Heart left ventricle (tissue), 16 donors: ENCODE measurements around the gene ATG12. TPM values are rescaled to one million over a fixed set of nuclear protein-coding genes. Genes with fewer than 3 reads are reported as not detected.

ENCODE experiments used
- ATAC-seq, 4 donors: fragments of 200-7000 bp; cut with Tn5 transposase; one replicate each; pipeline ENCODE4 v1.9.1; 2020 to 2022; ENCODE audit warnings: moderate library complexity in 4 of 4, mild to moderate bottlenecking in 3 of 4, moderate number of reproducible peaks in 1 of 4
- DNase-seq, 5 donors: peaks; one replicate each; pipeline ENCODE4 v3.0.0-alpha.2; 2020
- H3K27ac ChIP-seq, 12 donors: fragments of 200-600 bp; sonication (generic) in 4 of 12; one replicate each; pipeline versions ENCODE4 v1.5.0 to v1.8.0; 2016 to 2022; ENCODE audit warnings: mild to moderate bottlenecking in 2 of 12
- H3K27me3 ChIP-seq, 9 donors: fragments of 200-600 bp; sonication (generic) in 2 of 9; one replicate each; pipeline versions ENCODE4 v1.5.1 to v1.8.0; 2016 to 2022; ENCODE audit warnings: mild to moderate bottlenecking in 3 of 9
- H3K36me3 ChIP-seq, 9 donors: fragments of 200-600 bp; sonication (generic) in 2 of 9; one replicate each; pipeline versions ENCODE4 v1.5.0 to v1.8.0; 2018 to 2022; ENCODE audit warnings: mild to moderate bottlenecking in 2 of 9
- H3K4me1 ChIP-seq, 12 donors: fragments of 200-600 bp; sonication (generic) in 4 of 12; one replicate each; pipeline versions ENCODE4 v1.5.0 to v1.8.0; 2016 to 2022; ENCODE audit warnings: mild to moderate bottlenecking in 3 of 12
- H3K4me3 ChIP-seq, 12 donors: fragments of 200-600 bp; sonication (generic) in 4 of 12; one replicate each; pipeline versions ENCODE4 v1.5.0 to v1.8.0; 2017 to 2022; ENCODE audit warnings: mild to moderate bottlenecking in 9 of 12, moderate library complexity in 4 of 12
- H3K9me3 ChIP-seq, 12 donors: fragments of 200-600 bp; sonication (generic) in 4 of 12; one replicate each; pipeline versions ENCODE4 v1.5.0 to v1.8.0; 2016 to 2022; ENCODE audit warnings: mild to moderate bottlenecking in 1 of 12
- CTCF ChIP-seq, 12 donors: fragments of 200-600 bp; sonication (generic) in 4 of 12; IDR thresholded peaks; one replicate each; pipeline versions ENCODE4 v1.5.0 to v1.8.0; 2018 to 2022; ENCODE audit warnings: antibody characterized with exemption in 12 of 12, mild to moderate bottlenecking in 5 of 12
- POLR2A ChIP-seq, 2 donors: fragments of 450-650 bp; IDR thresholded peaks; one replicate each; pipeline ENCODE4 v1.6.1; 2017; ENCODE audit warnings: antibody characterized with exemption in 2 of 2, mild to moderate bottlenecking in 2 of 2, moderate library complexity in 2 of 2
- WGBS, 4 donors: extraction: QIAGEN DNeasy Blood & Tissue Kit in 2 of 4; methylation state at CpG; one replicate each; pipeline versions ENCODE4 v1.1.5 to v1.1.7; 2013 to 2018; 5-methylcytosine and 5-hydroxymethylcytosine counted together
- intact Hi-C, 10 donors: fragments of 100-400 bp; cut with DNase I; formaldehyde crosslinking; loops; one replicate each; pipeline versions ENCODE4 v1.11.1 to v1.14.2; 2022
- polyA plus RNA-seq, 2 donors: library from polyadenylated mRNA; stranded (reverse); fragments of 200-250 nt; gene quantifications; one replicate each; pipeline ENCODE4 v1.2.3, GENCODE V29; 2013
- total RNA-seq, 9 donors: library from RNA; depleted of rRNA in 2 of 9; stranded (reverse); fragments of >200 nt in 2 of 9; fragmentation: NEBNext Ultra II Directional in 3 of 9; extraction: Animal tissue kit (Norgen Biotek cat#: 25700) in 3 of 9; gene quantifications; one replicate each; pipeline versions ENCODE4 v1.1.0 to v1.2.4, GENCODE V29; 2016 to 2023
- donor health status: ischemic (EF 13 %, LVEDD 7.1; RV severe dilation, severe dysfunction).
- donor health status: healthy with polysubstance abuse.
- donor health status: DM: no; HTN: yes; CAD: no.
- donor health status: DM: no; HTN: no; CAD: no.
- donor health status: ischemic (EF 25% LVEDD 6.9; RV normal size, moderate dysfunction).
- donor health status: ischemic (EF 25% LVEDD 5.7; RV mildly dilated, moderate dysfunction).
- donor health status: healthy.
- donor health status: DM: yes; HTN: yes; CAD: no.
- donor health status: ischemic (EF 35%, LVEDD 5.7; RV mildly dilated, moderate dysfunction).
- donor health status: nonischemic (EF 11% LVEDD 7.7; RV severe dilation, severe dysfunction).
- donor health status: DM: yes; HTN: yes; CAD: no.
- donor health status: PGD.
- donor health status: ischemic (EF 29% LVEDD 5.4; RV normal size, mild dysfunction).
- donor health status: nonischemic (EF 23%, LVEDD 6.1; RV moderate dilation, normal function).

ATG12 gene
- total and polyA plus RNA-seq, 11 donors = 15.3 to 31.3 (median 23.0) TPM

- no peaks in the 10 kb centered on the region for H3K27me3 ChIP-seq
- 65 to 88% (median 69%) methylated on average over 2 of the region's 2 CpGs for WGBS, 4 donors
- TF ChIP-seq POLR2A (IDR thresholded peaks at IDR 0.05) (no peak), CTCF (IDR thresholded peaks at IDR 0.05) (peak in 5 of 12 donors; percentile 7 to 40 (median 23))
- H3K36me3 ChIP-seq = peaks cover 0 to 39% (median 18%) of the 10 kb centered on the region in 9 donors
- no peak for DNase-seq
- no peak for ATAC-seq
- H3K27ac ChIP-seq = no peak overlapping the region
- no peaks in the 10 kb centered on the region for H3K4me1 ChIP-seq
- intact Hi-C loops = no loop called here
- H3K4me3 ChIP-seq = no peak overlapping the region
- peaks cover 0 to 3% (median 0%) of the 10 kb centered on the region in 12 donors for H3K9me3 ChIP-seq
These were observed 34.1 kb upstream of the ATG12 start for GRCh38 chr5:115875447-115875846.

GRCh38 chr5:115873392-115873791 lies 32.0 kb upstream of the ATG12 start:
- DNase-seq (no peak), ATAC-seq (no peak)
- 91 to 98% (median 95%) methylated on average over 1 of the region's 1 CpG for WGBS, 4 donors
- Histone ChIP-seq H3K9me3 (peaks cover 0 to 3% (median 0%) of the 10 kb centered on the region in 12 donors), H3K4me3 (no peak overlapping the region), H3K27me3 (no peaks in the 10 kb centered on the region), H3K4me1 (no peaks in the 10 kb centered on the region), H3K27ac (no peak overlapping the region), H3K36me3 (peaks cover 0 to 50% (median 22%) of the 10 kb centered on the region in 9 donors)
- no peak for TF ChIP-seq CTCF (IDR thresholded peaks at IDR 0.05)
- TF ChIP-seq POLR2A (IDR thresholded peaks at IDR 0.05) = no peak
- intact Hi-C loops = no loop called here

DNA sequence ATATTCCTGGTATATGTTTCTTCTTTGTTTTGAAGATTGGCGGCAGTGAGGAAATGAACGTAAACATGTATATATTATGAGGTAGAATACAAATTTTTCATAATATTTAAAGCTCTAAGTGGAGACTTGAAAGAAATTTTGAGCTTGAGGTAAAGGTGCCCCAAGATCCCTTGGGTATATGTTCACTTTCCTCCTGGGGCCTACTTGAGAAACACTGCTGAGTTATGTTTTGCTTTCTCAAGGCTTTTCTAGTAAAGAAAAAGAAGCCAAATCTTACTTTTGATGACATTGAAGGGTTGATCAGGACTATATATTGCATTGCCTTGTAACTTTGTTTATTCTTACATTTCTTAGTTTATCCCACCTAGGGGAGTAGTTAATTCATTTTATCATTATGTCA lies 31.1 kb upstream of the ATG12 start:
- DNase-seq (no peak), ATAC-seq (no peak)
- Histone ChIP-seq H3K4me3 (no peak overlapping the region), H3K36me3 (peaks cover 0 to 50% (median 22%) of the 10 kb centered on the region in 9 donors), H3K9me3 (peaks cover 0 to 3% (median 0%) of the 10 kb centered on the region in 12 donors), H3K27me3 (no peaks in the 10 kb centered on the region), H3K4me1 (no peaks in the 10 kb centered on the region), H3K27ac (no peak overlapping the region)
- WGBS, 4 donors = 95 to 98% (median 96%) methylated on average over 2 of the region's 2 CpGs
- intact Hi-C loops = no loop called here
- no peak for TF ChIP-seq CTCF (IDR thresholded peaks at IDR 0.05)
- no peak for TF ChIP-seq POLR2A (IDR thresholded peaks at IDR 0.05)

DNA sequence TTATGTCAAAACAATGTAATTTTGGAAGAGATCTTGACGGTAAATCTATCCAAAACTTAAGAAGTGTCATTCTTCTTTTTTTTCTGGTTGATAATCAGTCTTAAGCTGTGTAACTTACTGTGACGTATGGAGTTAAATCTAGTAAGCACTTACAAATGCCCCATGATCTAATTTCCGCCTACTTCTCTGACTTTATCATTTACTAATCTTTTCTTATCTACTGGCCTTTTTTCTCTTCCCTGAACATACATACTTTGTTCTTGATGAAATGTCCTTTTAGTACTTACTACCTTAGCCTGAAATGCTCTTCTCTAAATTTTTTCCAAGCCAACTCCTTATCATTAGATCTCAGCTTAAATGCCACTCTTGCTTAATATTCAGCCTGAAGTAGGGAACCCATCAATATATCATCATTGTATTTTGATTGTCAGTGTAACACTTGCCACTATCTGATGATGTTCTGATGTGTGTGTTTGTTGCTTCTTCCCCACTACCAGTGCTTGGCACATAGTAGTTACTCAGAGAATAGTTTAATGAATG lies 28.0 kb upstream of the ATG12 start:
- TF ChIP-seq CTCF (IDR thresholded peaks at IDR 0.05) (no peak), POLR2A (IDR thresholded peaks at IDR 0.05) (no peak)
- 88 to 91% (median 90%) methylated on average over 3 of the region's 3 CpGs for WGBS, 4 donors
- Histone ChIP-seq H3K4me3 (no peak overlapping the region), H3K4me1 (peaks cover 0 to 7% (median 0%) of the 10 kb centered on the region in 12 donors), H3K36me3 (peaks cover 0 to 45% (median 20%) of the 10 kb centered on the region in 9 donors), H3K27me3 (no peaks in the 10 kb centered on the region), H3K27ac (no peak overlapping the region), H3K9me3 (no peaks in the 10 kb centered on the region)
- no peak for DNase-seq
- no peak for ATAC-seq
- intact Hi-C loops = no loop called here
